RWPE2 (cell line): Measurements from ENCODE around the gene ZNF835.

Experiments used
- ATAC-seq: fragments of 200-7000 bp; cut with Tn5 transposase; 3 replicates; pipeline ENCODE4 v1.9.1; 2021; ENCODE audit warnings: low read depth
- DNase-seq: peaks from one replicate; pipeline ENCODE4 v3.0.0-alpha.2; 2020; ENCODE audit warnings: low spot score
- H3K27ac ChIP-seq: fragments of 450-650 bp; 2 replicates; pipeline ENCODE4 v1.5.1; 2017; ENCODE audit warnings: mild to moderate bottlenecking; ENCODE audit not compliant: poor library complexity, severe bottlenecking
- H3K27me3 ChIP-seq: fragments of 250-450 bp; sonication (Bioruptor Pico); 2 replicates; pipeline ENCODE4 v1.5.1; 2021; ENCODE audit warnings: mild to moderate bottlenecking, moderate library complexity; ENCODE audit not compliant: insufficient read depth, poor library complexity, severe bottlenecking
- H3K36me3 ChIP-seq: fragments of 250-450 bp; sonication (Bioruptor Pico); 2 replicates; pipeline ENCODE4 v1.5.1; 2020; ENCODE audit warnings: low read depth, mild to moderate bottlenecking, moderate library complexity
- H3K4me1 ChIP-seq: fragments of 250-450 bp; sonication (Bioruptor Pico); 2 replicates; pipeline ENCODE4 v1.5.1; 2021; ENCODE audit warnings: mild to moderate bottlenecking, moderate library complexity; ENCODE audit not compliant: insufficient read depth, poor library complexity, severe bottlenecking
- H3K4me3 ChIP-seq: fragments of 250-450 bp; sonication (Bioruptor Pico); 2 replicates; pipeline ENCODE4 v1.5.1; 2021; ENCODE audit warnings: mild to moderate bottlenecking, moderate library complexity; ENCODE audit not compliant: severe bottlenecking
- H3K9me3 ChIP-seq: fragments of 250-450 bp; sonication (Bioruptor Pico); 2 replicates; pipeline ENCODE4 v1.5.1; 2021; ENCODE audit warnings: mild to moderate bottlenecking, moderate library complexity; ENCODE audit not compliant: severe bottlenecking
- CTCF ChIP-seq: fragments of 450-650 bp; IDR thresholded peaks from one replicate; pipeline ENCODE4 v1.5.1; 2017; ENCODE audit warnings: mild to moderate bottlenecking, moderate library complexity; ENCODE audit not compliant: poor library complexity, severe bottlenecking

The ZNF835 gene

GRCh38 chr19:56617531-56617930 lies 54.0 kb downstream of the ZNF835 start:
- no peak for TF ChIP-seq CTCF
- Histone ChIP-seq H3K4me3 (no peak overlapping the region), H3K36me3 (no peaks in the 10 kb centered on the region; the same call in 1 of the 2 replicates), H3K9me3 (peaks cover 8% of the 10 kb centered on the region), H3K27ac (no peak overlapping the region), H3K27me3 (no peaks in the 10 kb centered on the region), H3K4me1 (no peaks in the 10 kb centered on the region)
- no peak for ATAC-seq
- DNase-seq, result no peak

GRCh38 chr19:56613639-56614038 lies 57.9 kb downstream of the ZNF835 start:
- no peak overlapping the region for H3K27ac ChIP-seq
- peaks cover 5% of the 10 kb centered on the region for H3K9me3 ChIP-seq
- H3K27me3 ChIP-seq, result no peaks in the 10 kb centered on the region
- TF ChIP-seq CTCF, result no peak
- no peaks in the 10 kb centered on the region for H3K36me3 ChIP-seq
- DNase-seq (no peak), ATAC-seq (no peak)
- H3K4me1 ChIP-seq, result no peaks in the 10 kb centered on the region
- no peak overlapping the region for H3K4me3 ChIP-seq

GRCh38 chr19:56612737-56613136 lies 58.8 kb downstream of the ZNF835 start:
- H3K36me3 ChIP-seq, result no peaks in the 10 kb centered on the region
- DNase-seq, result no peak
- ATAC-seq, result no peak
- no peak overlapping the region for H3K4me3 ChIP-seq
- H3K27me3 ChIP-seq, result no peaks in the 10 kb centered on the region
- no peaks in the 10 kb centered on the region for H3K4me1 ChIP-seq
- TF ChIP-seq CTCF, result no peak
- H3K27ac ChIP-seq, result no peak overlapping the region
- peaks cover 5% of the 10 kb centered on the region for H3K9me3 ChIP-seq
